HCT116 (cell line): ENCODE results near the gene BOC. TPM values are rescaled to one million over a fixed set of nuclear protein-coding genes. Genes with fewer than 3 reads are reported as not detected.

Experiments used
- ATAC-seq: fragments of 200-7000 bp; cut with Tn5 transposase; 2 replicates; pipeline ENCODE4 v1.9.1; 2020; ENCODE audit warnings: mild to moderate bottlenecking, moderate library complexity
- BruUV-seq: library from RNA; stranded (reverse); fragments of 400-500 nt; replicated peaks from 2 replicates; lab custom pipeline; 2021; lab: Mats Ljungman, UMichigan
- CTCF ChIA-PET: fragments of 300-600 bp; sonication (Branson Sonifier 250); formaldehyde crosslinking; loops from one replicate; lab custom pipeline; 2021; ENCODE audit warnings: antibody characterized with exemption; lab: Charles Lee
- POLR2A ChIA-PET: fragments of 300-600, 350-600 bp; sonication (Branson Sonifier 250); formaldehyde crosslinking; loops from one replicate; lab custom pipeline; 2021; ENCODE audit warnings: antibody characterized with exemption; lab: Charles Lee
- RAD21 ChIA-PET, 2 experiments: fragments of 300-600 bp; sonication (Branson Sonifier 250); formaldehyde crosslinking; loops; one replicate each; lab custom pipeline; 2023; ENCODE audit warnings: low total read pairs in 2 of 2; ENCODE audit not compliant: uncharacterized antibody in 2 of 2, unreplicated experiment in 2 of 2, low non-redundant PET in 1 of 2; lab: Charles Lee
- DNase-seq: peaks from one replicate; pipeline ENCODE4 v3.0.0-alpha.2; 2010; ENCODE audit warnings: low read depth, low spot score
- H2AFZ ChIP-seq: fragments of 200-600 bp; shearing (Covaris generic), sonication (generic); 2 replicates; pipeline ENCODE4 v1.6.1; 2017; ENCODE audit warnings: low read depth, mixed run types, mixed read lengths, antibody characterized with exemption, low read length; ENCODE audit not compliant: poor library complexity, severe bottlenecking
- H3K27ac ChIP-seq: 2 replicates; pipeline ENCODE4 v1.5.1; 2012; ENCODE audit warnings: low read depth, low read length
- H3K27me3 ChIP-seq: fragments of 200-600 bp; sonication (generic); 2 replicates; pipeline ENCODE4 v1.6.1; 2016; ENCODE audit warnings: mixed run types, low read length, mixed read lengths; ENCODE audit not compliant: insufficient read depth
- H3K36me3 ChIP-seq, 2 experiments: fragments of 200-500 bp in 1 of 2; fragments of 200-600 bp in 1 of 2; sonication (Bioruptor generic) in 1 of 2; sonication (generic) in 1 of 2; 2 replicates each; pipeline versions ENCODE4 v1.5.1 to v1.6.1; 2014 to 2016; ENCODE audit warnings: low read length in 2 of 2, inconsistent platforms in 1 of 2, mixed read lengths in 1 of 2, mixed run types in 1 of 2; ENCODE audit not compliant: insufficient read depth in 2 of 2, control insufficient read depth in 1 of 2
- H3K4me1 ChIP-seq, 2 experiments: fragments of 200-600 bp in 1 of 2; sonication (generic) in 1 of 2; 2 replicates each; pipeline versions ENCODE4 v1.5.1 to v1.6.1; 2012 to 2017; ENCODE audit warnings: low read length in 2 of 2, inconsistent platforms in 1 of 2, mild to moderate bottlenecking in 1 of 2, mixed read lengths in 1 of 2, mixed run types in 1 of 2, moderate library complexity in 1 of 2; ENCODE audit not compliant: insufficient read depth in 2 of 2, control insufficient read depth in 1 of 2
- H3K4me2 ChIP-seq: fragments of 200-600 bp; sonication (generic); 2 replicates; pipeline ENCODE4 v1.6.1; 2017; ENCODE audit warnings: mixed run types, low read length, mixed read lengths
- H3K4me3 ChIP-seq, 2 experiments: fragments of 200-600 bp in 1 of 2; sonication (generic) in 1 of 2; replicated peaks in 1 of 2; 2 replicates each; pipeline ENCODE4 v1.5.1; 2011 to 2016; ENCODE audit warnings: low read length in 2 of 2, control low read depth in 1 of 2, low read depth in 1 of 2, mild to moderate bottlenecking in 1 of 2, mixed read lengths in 1 of 2, mixed run types in 1 of 2
- H3K79me2 ChIP-seq: fragments of 200-600 bp; sonication (generic); 2 replicates; pipeline ENCODE4 v1.6.1; 2017; ENCODE audit warnings: mild to moderate bottlenecking, mixed run types, low read length, moderate library complexity, mixed read lengths; ENCODE audit not compliant: insufficient read depth
- H3K9ac ChIP-seq: fragments of 200-600 bp; sonication (generic); 2 replicates; pipeline ENCODE4 v1.6.1; 2016; ENCODE audit warnings: low read length, mixed read lengths
- H3K9me2 ChIP-seq: fragments of 200-600 bp; sonication (generic), shearing (Covaris generic); 2 replicates; pipeline ENCODE4 v1.6.1; 2017; ENCODE audit warnings: mixed run types, mild to moderate bottlenecking, moderate library complexity; ENCODE audit not compliant: insufficient read depth
- H3K9me3 ChIP-seq, 2 experiments: fragments of 200-500 bp in 1 of 2; fragments of 200-600 bp in 1 of 2; sonication (Bioruptor generic) in 1 of 2; sonication (generic) in 1 of 2; 2 replicates each; pipeline ENCODE4 v1.6.1; 2014 to 2017; ENCODE audit warnings: low read length in 2 of 2, mixed read lengths in 2 of 2, inconsistent platforms in 1 of 2, low read depth in 1 of 2, mild to moderate bottlenecking in 1 of 2, mixed run types in 1 of 2, moderate library complexity in 1 of 2; ENCODE audit not compliant: control insufficient read depth in 1 of 2, insufficient read depth in 1 of 2
- H4K20me1 ChIP-seq: fragments of 200-600 bp; sonication (generic), shearing (Covaris generic); 2 replicates; pipeline ENCODE4 v1.6.1; 2017; ENCODE audit warnings: mixed run types, mild to moderate bottlenecking, moderate library complexity; ENCODE audit not compliant: insufficient read depth
- CEBPB ChIP-seq: IDR thresholded peaks from 2 replicates; pipeline ENCODE4 v1.6.1; 2012; ENCODE audit warnings: low read depth
- EGR1 ChIP-seq: IDR thresholded peaks from 2 replicates; pipeline ENCODE4 v1.6.1; 2012; ENCODE audit warnings: low read depth
- EZH2 ChIP-seq: fragments of 200-600 bp; sonication (generic); IDR thresholded peaks from 2 replicates; pipeline ENCODE4 v1.6.1; 2017; ENCODE audit warnings: antibody characterized with exemption, mixed run types
- EZH2phosphoT487 ChIP-seq: fragments of 200-600 bp; IDR thresholded peaks from 2 replicates; pipeline ENCODE4 v1.6.1; 2018; ENCODE audit warnings: antibody characterized with exemption, borderline replicate concordance
- FOSL1 ChIP-seq: IDR thresholded peaks from 2 replicates; pipeline ENCODE4 v1.6.1; 2012; ENCODE audit warnings: low read depth
- JUND ChIP-seq: IDR thresholded peaks from 2 replicates; pipeline ENCODE4 v1.6.1; 2012
- POLR2A ChIP-seq: IDR thresholded peaks from 2 replicates; pipeline ENCODE4 v1.7.0; 2011; ENCODE audit warnings: borderline replicate concordance; ENCODE audit not compliant: insufficient read depth, insufficient read length; ENCODE audit errors: extremely low read depth
- RAD21 ChIP-seq: IDR thresholded peaks from 2 replicates; pipeline ENCODE4 v1.6.1; 2012; ENCODE audit warnings: low read depth, mild to moderate bottlenecking
- SP1 ChIP-seq: IDR thresholded peaks from 2 replicates; pipeline ENCODE4 v1.6.1; 2012; ENCODE audit warnings: low read depth
- TCF7L2 ChIP-seq: IDR thresholded peaks from 2 replicates; pipeline ENCODE4 v1.7.0; 2011; ENCODE audit warnings: borderline replicate concordance, inconsistent platforms; ENCODE audit not compliant: insufficient read depth, insufficient read length; ENCODE audit errors: extremely low read depth
- YY1 ChIP-seq: IDR thresholded peaks from 2 replicates; pipeline ENCODE4 v1.6.1; 2011; ENCODE audit warnings: low read length, low read depth, moderate library complexity, mild to moderate bottlenecking; ENCODE audit not compliant: insufficient replicate concordance; ENCODE audit errors: extremely low read depth
- ZFX ChIP-seq: fragments of 450-650 bp; IDR thresholded peaks from 2 replicates; pipeline ENCODE4 v1.6.1; 2017
- ZNF274 ChIP-seq: fragments of 200-500 bp; sonication (Bioruptor generic); IDR thresholded peaks from 2 replicates; pipeline ENCODE4 v1.6.1; 2014; ENCODE audit warnings: mild to moderate bottlenecking, low read depth, low read length, inconsistent platforms
- intact Hi-C: fragments of 100-400 bp; cut with micrococcal nuclease; formaldehyde crosslinking; loops from 2 replicates; pipeline ENCODE4 v1.10.0; 2022
- total RNA-seq: library from RNA; stranded (reverse); gene quantifications from one replicate; pipeline ENCODE4 v1.2.1, GENCODE V29; 2021; ENCODE audit not compliant: unreplicated experiment
- TF ChIP-seq, protein P1 (sequence below): IDR thresholded peaks from 2 replicates; pipeline ENCODE4 v1.6.1; 2012
- TF ChIP-seq, protein P2 (sequence below): IDR thresholded peaks from 2 replicates; pipeline ENCODE4 v1.6.1; 2012; ENCODE audit warnings: low read depth
- TF ChIP-seq, protein P3 (sequence below): IDR thresholded peaks from 2 replicates; pipeline ENCODE4 v1.6.1; 2012
- TF ChIP-seq, protein P4 (sequence below): IDR thresholded peaks from 2 replicates; pipeline ENCODE4 v1.6.1; 2011; ENCODE audit warnings: mild to moderate bottlenecking, low read length, moderate library complexity; ENCODE audit not compliant: insufficient replicate concordance; ENCODE audit errors: extremely low read depth

Gene BOC
- total RNA-seq, 1 experiment from 2014 or later, result 3.3 TPM

GRCh38 chr3:113216393-113216792 is 5.0 kb downstream of the BOC start:
- DNase-seq, result no peak
- H3K9ac ChIP-seq, result no peak overlapping the region
- no peak for TF ChIP-seq EGR1
- TF ChIP-seq SP1, result no peak
- no peak for TF ChIP-seq TCF7L2
- no peak for TF ChIP-seq ZFX
- no peak for TF ChIP-seq EZH2phosphoT487
- TF ChIP-seq RAD21, result no peak
- TF ChIP-seq YY1, result no peak
- TF ChIP-seq ZNF274, result no peak
- TF ChIP-seq JUND, result no peak
- TF ChIP-seq, protein P1, sequence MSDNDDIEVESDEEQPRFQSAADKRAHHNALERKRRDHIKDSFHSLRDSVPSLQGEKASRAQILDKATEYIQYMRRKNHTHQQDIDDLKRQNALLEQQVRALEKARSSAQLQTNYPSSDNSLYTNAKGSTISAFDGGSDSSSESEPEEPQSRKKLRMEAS, result no peak
- TF ChIP-seq FOSL1, result no peak
- no peak for TF ChIP-seq POLR2A
- TF ChIP-seq EZH2, result no peak
- TF ChIP-seq, protein P2, sequence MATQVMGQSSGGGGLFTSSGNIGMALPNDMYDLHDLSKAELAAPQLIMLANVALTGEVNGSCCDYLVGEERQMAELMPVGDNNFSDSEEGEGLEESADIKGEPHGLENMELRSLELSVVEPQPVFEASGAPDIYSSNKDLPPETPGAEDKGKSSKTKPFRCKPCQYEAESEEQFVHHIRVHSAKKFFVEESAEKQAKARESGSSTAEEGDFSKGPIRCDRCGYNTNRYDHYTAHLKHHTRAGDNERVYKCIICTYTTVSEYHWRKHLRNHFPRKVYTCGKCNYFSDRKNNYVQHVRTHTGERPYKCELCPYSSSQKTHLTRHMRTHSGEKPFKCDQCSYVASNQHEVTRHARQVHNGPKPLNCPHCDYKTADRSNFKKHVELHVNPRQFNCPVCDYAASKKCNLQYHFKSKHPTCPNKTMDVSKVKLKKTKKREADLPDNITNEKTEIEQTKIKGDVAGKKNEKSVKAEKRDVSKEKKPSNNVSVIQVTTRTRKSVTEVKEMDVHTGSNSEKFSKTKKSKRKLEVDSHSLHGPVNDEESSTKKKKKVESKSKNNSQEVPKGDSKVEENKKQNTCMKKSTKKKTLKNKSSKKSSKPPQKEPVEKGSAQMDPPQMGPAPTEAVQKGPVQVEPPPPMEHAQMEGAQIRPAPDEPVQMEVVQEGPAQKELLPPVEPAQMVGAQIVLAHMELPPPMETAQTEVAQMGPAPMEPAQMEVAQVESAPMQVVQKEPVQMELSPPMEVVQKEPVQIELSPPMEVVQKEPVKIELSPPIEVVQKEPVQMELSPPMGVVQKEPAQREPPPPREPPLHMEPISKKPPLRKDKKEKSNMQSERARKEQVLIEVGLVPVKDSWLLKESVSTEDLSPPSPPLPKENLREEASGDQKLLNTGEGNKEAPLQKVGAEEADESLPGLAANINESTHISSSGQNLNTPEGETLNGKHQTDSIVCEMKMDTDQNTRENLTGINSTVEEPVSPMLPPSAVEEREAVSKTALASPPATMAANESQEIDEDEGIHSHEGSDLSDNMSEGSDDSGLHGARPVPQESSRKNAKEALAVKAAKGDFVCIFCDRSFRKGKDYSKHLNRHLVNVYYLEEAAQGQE, result no peak
- TF ChIP-seq, protein P3, sequence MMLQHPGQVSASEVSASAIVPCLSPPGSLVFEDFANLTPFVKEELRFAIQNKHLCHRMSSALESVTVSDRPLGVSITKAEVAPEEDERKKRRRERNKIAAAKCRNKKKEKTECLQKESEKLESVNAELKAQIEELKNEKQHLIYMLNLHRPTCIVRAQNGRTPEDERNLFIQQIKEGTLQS, result no peak
- TF ChIP-seq CEBPB, result no peak
- TF ChIP-seq, protein P4, sequence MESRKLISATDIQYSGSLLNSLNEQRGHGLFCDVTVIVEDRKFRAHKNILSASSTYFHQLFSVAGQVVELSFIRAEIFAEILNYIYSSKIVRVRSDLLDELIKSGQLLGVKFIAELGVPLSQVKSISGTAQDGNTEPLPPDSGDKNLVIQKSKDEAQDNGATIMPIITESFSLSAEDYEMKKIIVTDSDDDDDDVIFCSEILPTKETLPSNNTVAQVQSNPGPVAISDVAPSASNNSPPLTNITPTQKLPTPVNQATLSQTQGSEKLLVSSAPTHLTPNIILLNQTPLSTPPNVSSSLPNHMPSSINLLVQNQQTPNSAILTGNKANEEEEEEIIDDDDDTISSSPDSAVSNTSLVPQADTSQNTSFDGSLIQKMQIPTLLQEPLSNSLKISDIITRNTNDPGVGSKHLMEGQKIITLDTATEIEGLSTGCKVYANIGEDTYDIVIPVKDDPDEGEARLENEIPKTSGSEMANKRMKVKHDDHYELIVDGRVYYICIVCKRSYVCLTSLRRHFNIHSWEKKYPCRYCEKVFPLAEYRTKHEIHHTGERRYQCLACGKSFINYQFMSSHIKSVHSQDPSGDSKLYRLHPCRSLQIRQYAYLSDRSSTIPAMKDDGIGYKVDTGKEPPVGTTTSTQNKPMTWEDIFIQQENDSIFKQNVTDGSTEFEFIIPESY, result no peak
- TF ChIP-seq, all 23 proteins: peak for 0
- Histone ChIP-seq H3K9me2 (no peaks in the 10 kb centered on the region), H4K20me1 (no peaks in the 10 kb centered on the region), H3K4me3 (no peak overlapping the region), H3K4me2 (no peak overlapping the region), H3K27ac (no peak overlapping the region), H3K79me2 (no peaks in the 10 kb centered on the region), H2AFZ (no peak overlapping the region), H3K36me3 (no peaks in the 10 kb centered on the region), H3K27me3 (no peaks in the 10 kb centered on the region), H3K9me3 (no peaks in the 10 kb centered on the region), H3K4me1 (peaks cover 4 to 9% of the 10 kb centered on the region in 2 experiments; a peak in 3 of 4 replicates)
- ATAC-seq, result no peak
- POLR2A ChIA-PET, result no interaction called here
- RAD21 ChIA-PET, result no interaction called here
- no TSS peak for BruUV-seq
- intact Hi-C loops, result no loop called here
- CTCF ChIA-PET, result no interaction called here
